Measurements from ENCODE around the gene FBXO36.
"Not testable (repeated sequence)": the region's sequence is repeated elsewhere in the genome, so short reads cannot be mapped to it uniquely, and the experiment has no call there.

DNA sequence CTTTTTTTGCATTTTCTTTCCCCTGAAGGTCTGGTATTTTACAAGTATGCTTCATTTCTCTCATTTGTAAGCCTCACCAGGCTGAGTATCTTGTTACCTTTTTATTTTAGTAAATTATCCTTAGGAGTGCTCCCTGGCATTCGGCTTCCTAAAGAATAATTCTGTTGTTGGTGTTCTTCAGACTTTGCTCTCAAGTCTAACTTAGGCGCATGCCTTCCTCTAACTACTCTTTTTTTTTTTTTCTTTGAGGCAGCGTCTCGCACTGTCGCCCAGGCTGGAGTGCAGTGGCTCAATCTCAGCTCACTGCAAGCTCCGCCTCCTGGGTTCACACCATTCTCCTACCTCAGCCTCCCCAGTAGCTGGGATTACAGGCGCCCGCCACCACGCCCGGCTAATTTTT is 2.2 kb downstream of the FBXO36 start:
- TF ChIP-seq, protein P1, sequence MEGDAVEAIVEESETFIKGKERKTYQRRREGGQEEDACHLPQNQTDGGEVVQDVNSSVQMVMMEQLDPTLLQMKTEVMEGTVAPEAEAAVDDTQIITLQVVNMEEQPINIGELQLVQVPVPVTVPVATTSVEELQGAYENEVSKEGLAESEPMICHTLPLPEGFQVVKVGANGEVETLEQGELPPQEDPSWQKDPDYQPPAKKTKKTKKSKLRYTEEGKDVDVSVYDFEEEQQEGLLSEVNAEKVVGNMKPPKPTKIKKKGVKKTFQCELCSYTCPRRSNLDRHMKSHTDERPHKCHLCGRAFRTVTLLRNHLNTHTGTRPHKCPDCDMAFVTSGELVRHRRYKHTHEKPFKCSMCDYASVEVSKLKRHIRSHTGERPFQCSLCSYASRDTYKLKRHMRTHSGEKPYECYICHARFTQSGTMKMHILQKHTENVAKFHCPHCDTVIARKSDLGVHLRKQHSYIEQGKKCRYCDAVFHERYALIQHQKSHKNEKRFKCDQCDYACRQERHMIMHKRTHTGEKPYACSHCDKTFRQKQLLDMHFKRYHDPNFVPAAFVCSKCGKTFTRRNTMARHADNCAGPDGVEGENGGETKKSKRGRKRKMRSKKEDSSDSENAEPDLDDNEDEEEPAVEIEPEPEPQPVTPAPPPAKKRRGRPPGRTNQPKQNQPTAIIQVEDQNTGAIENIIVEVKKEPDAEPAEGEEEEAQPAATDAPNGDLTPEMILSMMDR (IDR thresholded peaks at IDR 0.05; ENCODE audit: borderline replicate concordance, extremely low read depth, low read length, poor library complexity, severe bottlenecking), result not testable (repeated sequence)
- not testable (repeated sequence) for TF ChIP-seq EZH2 (IDR thresholded peaks at IDR 0.05; ENCODE audit: borderline replicate concordance, low read depth, low read length, severe bottlenecking)

Data from DND-41 (cell line).